Progenitor cell of endocrine pancreas (in vitro differentiated cells): ENCODE measurements around the gene USP2. TPM values are rescaled to one million over a fixed set of nuclear protein-coding genes. Genes with fewer than 3 reads are reported as not detected.

ENCODE experiments used
- DNase-seq: peaks from one replicate; pipeline ENCODE4 v3.0.0; 2021; ENCODE audit warnings: low spot score; ENCODE audit not compliant: unreplicated experiment
- H3K27ac Mint-ChIP-seq: 2 replicates; pipeline ENCODE4 v1.8.0; 2021; ENCODE audit warnings: mild to moderate bottlenecking, moderate library complexity, mixed read lengths
- H3K27me3 Mint-ChIP-seq: 2 replicates; pipeline ENCODE4 v1.8.0; 2021; ENCODE audit warnings: mixed read lengths
- H3K36me3 Mint-ChIP-seq: 2 replicates; pipeline ENCODE4 v1.8.0; 2022; ENCODE audit warnings: mixed read lengths; ENCODE audit not compliant: insufficient read depth
- H3K4me1 Mint-ChIP-seq: 2 replicates; pipeline ENCODE4 v1.8.0; 2021; ENCODE audit warnings: low read depth, mixed read lengths
- H3K4me3 Mint-ChIP-seq: 2 replicates; pipeline ENCODE4 v1.8.0; 2021; ENCODE audit warnings: low read depth, mild to moderate bottlenecking, moderate library complexity, mixed read lengths
- H3K9me3 Mint-ChIP-seq: 2 replicates; pipeline ENCODE4 v1.8.0; 2021; ENCODE audit warnings: low read depth, mixed read lengths
- total RNA-seq: library from RNA; stranded (reverse); gene quantifications from 2 replicates; pipeline ENCODE4 v1.2.1, GENCODE V29; 2021
- TF ChIP-seq, protein P1 (sequence below): fragments of 200-600 bp; sonication (generic); IDR thresholded peaks from one replicate; pipeline ENCODE4 v1.5.0; 2021; ENCODE audit warnings: antibody characterized with exemption, mild to moderate bottlenecking; ENCODE audit not compliant: unreplicated experiment

The USP2 gene
- total RNA-seq, 1 donor from 2014 or later: 5.1 TPM

GRCh38 chr11:119347940-119348605, 33.4 kb downstream of the USP2 start:
- Mint-ChIP-seq H3K4me3 (no peak overlapping the region), H3K27me3 (peaks cover 58% of the 10 kb centered on the region), H3K9me3 (no peaks in the 10 kb centered on the region), H3K36me3 (no peaks in the 10 kb centered on the region), H3K4me1 (peaks cover 3% of the 10 kb centered on the region), H3K27ac (no peak overlapping the region)
- no peak for DNase-seq
- TF ChIP-seq, protein P1, sequence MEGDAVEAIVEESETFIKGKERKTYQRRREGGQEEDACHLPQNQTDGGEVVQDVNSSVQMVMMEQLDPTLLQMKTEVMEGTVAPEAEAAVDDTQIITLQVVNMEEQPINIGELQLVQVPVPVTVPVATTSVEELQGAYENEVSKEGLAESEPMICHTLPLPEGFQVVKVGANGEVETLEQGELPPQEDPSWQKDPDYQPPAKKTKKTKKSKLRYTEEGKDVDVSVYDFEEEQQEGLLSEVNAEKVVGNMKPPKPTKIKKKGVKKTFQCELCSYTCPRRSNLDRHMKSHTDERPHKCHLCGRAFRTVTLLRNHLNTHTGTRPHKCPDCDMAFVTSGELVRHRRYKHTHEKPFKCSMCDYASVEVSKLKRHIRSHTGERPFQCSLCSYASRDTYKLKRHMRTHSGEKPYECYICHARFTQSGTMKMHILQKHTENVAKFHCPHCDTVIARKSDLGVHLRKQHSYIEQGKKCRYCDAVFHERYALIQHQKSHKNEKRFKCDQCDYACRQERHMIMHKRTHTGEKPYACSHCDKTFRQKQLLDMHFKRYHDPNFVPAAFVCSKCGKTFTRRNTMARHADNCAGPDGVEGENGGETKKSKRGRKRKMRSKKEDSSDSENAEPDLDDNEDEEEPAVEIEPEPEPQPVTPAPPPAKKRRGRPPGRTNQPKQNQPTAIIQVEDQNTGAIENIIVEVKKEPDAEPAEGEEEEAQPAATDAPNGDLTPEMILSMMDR: no peak

DNA sequence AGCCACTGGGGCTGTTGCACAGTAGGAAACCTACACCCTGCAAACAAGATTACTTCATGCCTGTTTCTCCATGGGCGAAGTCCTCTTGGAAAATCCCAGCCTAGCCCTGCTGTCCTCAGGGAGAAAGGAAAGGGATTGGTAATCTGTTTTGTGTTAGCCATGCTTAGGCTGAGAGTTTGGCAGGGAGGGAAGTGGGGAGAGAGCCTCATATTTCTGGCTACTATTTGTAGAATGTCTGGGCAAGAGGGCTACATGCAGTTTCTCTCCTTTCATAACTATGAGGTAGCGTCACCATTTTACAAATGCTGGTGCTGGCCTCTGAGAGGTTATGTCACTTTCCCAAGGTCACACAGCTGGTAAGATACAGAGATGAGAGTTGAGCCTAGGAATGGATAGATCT, 34.2 kb downstream of the USP2 start:
- no peaks in the 10 kb centered on the region for H3K36me3 Mint-ChIP-seq
- no peak overlapping the region for H3K4me3 Mint-ChIP-seq
- H3K27me3 Mint-ChIP-seq: peaks cover 64% of the 10 kb centered on the region
- no peaks in the 10 kb centered on the region for H3K9me3 Mint-ChIP-seq
- DNase-seq: no peak
- no peaks in the 10 kb centered on the region for H3K4me1 Mint-ChIP-seq
- TF ChIP-seq, protein P1: no peak
- no peak overlapping the region for H3K27ac Mint-ChIP-seq

- TF ChIP-seq, protein P1: no peak
- Mint-ChIP-seq H3K4me3 (no peak within 1 kb of the TSS), H3K4me1 (no peaks in the 10 kb centered on the region), H3K36me3 (no peaks in the 10 kb centered on the region), H3K9me3 (no peaks in the 10 kb centered on the region), H3K27ac (no peak within 1 kb of the TSS), H3K27me3 (peaks cover 66% of the 10 kb centered on the region)
- DNase-seq: no peak
Observed at GRCh38 chr11:119346605-119347004, 34.9 kb downstream of the USP2 start, which contains the start of gene MFRP. Gene MFRP, minus strand, starts transcription at chr11:119346705. Its CDS starts 192 bp downstream, at chr11:119346513.

DNA sequence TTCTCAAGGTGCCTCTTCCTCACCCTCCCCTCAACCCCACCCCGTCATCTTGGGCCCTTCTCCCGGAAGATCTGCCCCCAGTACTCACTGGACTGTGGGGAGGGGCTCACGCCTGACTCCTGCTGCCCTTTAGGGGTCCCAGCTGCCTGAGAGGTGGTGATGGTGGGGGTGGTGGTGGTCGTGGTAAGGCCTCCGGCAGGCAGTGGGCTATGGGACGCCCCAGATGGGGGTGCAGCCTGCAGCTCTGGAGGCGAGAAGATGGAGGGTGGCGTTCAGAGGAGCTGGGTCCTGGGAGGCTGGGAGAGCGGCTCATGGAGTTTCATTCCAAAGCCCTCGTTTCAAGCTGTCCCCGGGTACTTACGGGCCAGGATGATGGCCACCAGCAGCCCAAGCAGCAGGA, 35.8 kb downstream of the USP2 start:
- Mint-ChIP-seq H3K27ac (no peak overlapping the region), H3K4me3 (no peak overlapping the region), H3K4me1 (no peaks in the 10 kb centered on the region), H3K36me3 (no peaks in the 10 kb centered on the region), H3K9me3 (no peaks in the 10 kb centered on the region), H3K27me3 (peaks cover 69% of the 10 kb centered on the region)
- TF ChIP-seq, protein P1: no peak
- no peak for DNase-seq

GRCh38 chr11:119344291-119345010, 37.0 kb downstream of the USP2 start:
- TF ChIP-seq, protein P1: no peak
- Mint-ChIP-seq H3K4me1 (no peaks in the 10 kb centered on the region), H3K9me3 (no peaks in the 10 kb centered on the region), H3K27me3 (peaks cover 66% of the 10 kb centered on the region), H3K36me3 (no peaks in the 10 kb centered on the region), H3K27ac (no peak overlapping the region), H3K4me3 (no peak overlapping the region)
- no peak for DNase-seq
